Osteoblast (primary cell): Measurements from ENCODE around the gene NGF. TPM values are rescaled to one million over a fixed set of nuclear protein-coding genes. Genes with fewer than 3 reads are reported as not detected.

Experiments used
- DNase-seq: peaks from one replicate; pipeline ENCODE4 v3.0.0; 2011; ENCODE audit warnings: low spot score, mixed read lengths; ENCODE audit not compliant: insufficient read length; ENCODE audit errors: missing footprints
- H2AFZ ChIP-seq: 2 replicates; pipeline ENCODE4 v1.6.0; 2011; ENCODE audit warnings: mild to moderate bottlenecking, low read length
- H3K27ac ChIP-seq: 2 replicates; pipeline ENCODE4 v1.5.1; 2011; ENCODE audit warnings: mild to moderate bottlenecking, low read depth, low read length, moderate library complexity
- H3K27me3 ChIP-seq: 2 replicates; pipeline ENCODE4 v1.6.0; 2012; ENCODE audit warnings: mild to moderate bottlenecking, control low read depth, inconsistent platforms, low read length, moderate library complexity; ENCODE audit not compliant: insufficient read depth
- H3K36me3 ChIP-seq: 2 replicates; pipeline ENCODE4 v1.5.1; 2011; ENCODE audit warnings: mild to moderate bottlenecking, low read length, control low read depth, moderate library complexity; ENCODE audit not compliant: insufficient read depth
- H3K4me1 ChIP-seq: 2 replicates; pipeline ENCODE4 v1.5.1; 2011; ENCODE audit warnings: mild to moderate bottlenecking, low read length, control low read depth, moderate library complexity; ENCODE audit not compliant: insufficient read depth
- H3K4me2 ChIP-seq: 2 replicates; pipeline ENCODE4 v1.6.0; 2011; ENCODE audit warnings: mild to moderate bottlenecking, low read length; ENCODE audit not compliant: insufficient read depth
- H3K4me3 ChIP-seq: fragments of 200-600 bp; sonication (generic); 3 replicates; pipeline ENCODE4 v1.5.1; 2012; ENCODE audit warnings: mild to moderate bottlenecking, low read length, inconsistent platforms; ENCODE audit not compliant: insufficient read depth
- H3K79me2 ChIP-seq: 2 replicates; pipeline ENCODE4 v1.6.0; 2012; ENCODE audit warnings: mild to moderate bottlenecking, low read length, control low read depth, inconsistent platforms; ENCODE audit not compliant: insufficient read depth
- H3K9me3 ChIP-seq: 2 replicates; pipeline ENCODE4 v1.5.1; 2011; ENCODE audit warnings: low read depth, low read length, control low read depth
- H4K20me1 ChIP-seq: 2 replicates; pipeline ENCODE4 v1.6.0; 2012; ENCODE audit warnings: mild to moderate bottlenecking, low read length, control low read depth; ENCODE audit not compliant: insufficient read depth
- CTCF ChIP-seq: IDR thresholded peaks from 2 replicates; pipeline ENCODE4 v1.5.1; 2011; ENCODE audit warnings: mild to moderate bottlenecking, low read depth, low read length, moderate library complexity; ENCODE audit errors: extremely low read depth
- total RNA-seq: library from RNA; depleted of rRNA; stranded (reverse); fragments of >200 nt; gene quantifications from 2 replicates; pipeline ENCODE4 v1.2.3, GENCODE V29; 2012

The NGF gene
- total RNA-seq, 1 donor, result 6.2 TPM

- H3K27me3 ChIP-seq, result no peaks in the 10 kb centered on the region
- no peak for DNase-seq
- no peak overlapping the region for H2AFZ ChIP-seq
- H3K27ac ChIP-seq, result peak overlapping the region; percentile 95
- H3K4me1 ChIP-seq, result peaks cover 78% of the 10 kb centered on the region
- no peaks in the 10 kb centered on the region for H4K20me1 ChIP-seq
- no peaks in the 10 kb centered on the region for H3K9me3 ChIP-seq
- H3K36me3 ChIP-seq, result peaks cover 5% of the 10 kb centered on the region
- no peak overlapping the region for H3K4me3 ChIP-seq
- no peak for TF ChIP-seq CTCF
- peak overlapping the region; percentile 31 for H3K4me2 ChIP-seq
- H3K79me2 ChIP-seq, result peaks cover 69% of the 10 kb centered on the region
Observed at GRCh38 chr1:115322631-115323030, 15.4 kb downstream of the NGF start.

GRCh38 chr1:115320377-115320776 is 17.7 kb downstream of the NGF start:
- H3K27ac ChIP-seq, result peak overlapping the region; percentile 47
- no peaks in the 10 kb centered on the region for H3K9me3 ChIP-seq
- no peak overlapping the region for H2AFZ ChIP-seq
- H3K4me3 ChIP-seq, result no peak overlapping the region
- no peak for TF ChIP-seq CTCF
- DNase-seq, result no peak
- peaks cover 5% of the 10 kb centered on the region for H3K36me3 ChIP-seq
- peaks cover 60% of the 10 kb centered on the region for H3K4me1 ChIP-seq
- peaks cover 68% of the 10 kb centered on the region for H3K79me2 ChIP-seq
- H4K20me1 ChIP-seq, result no peaks in the 10 kb centered on the region
- H3K4me2 ChIP-seq, result no peak overlapping the region
- H3K27me3 ChIP-seq, result no peaks in the 10 kb centered on the region

GRCh38 chr1:115319706-115320105 is 18.3 kb downstream of the NGF start:
- Histone ChIP-seq H3K4me2 (no peak overlapping the region), H3K9me3 (no peaks in the 10 kb centered on the region), H3K27ac (peak overlapping the region; percentile 15), H4K20me1 (no peaks in the 10 kb centered on the region), H3K27me3 (no peaks in the 10 kb centered on the region), H3K4me1 (peaks cover 60% of the 10 kb centered on the region), H2AFZ (no peak overlapping the region), H3K36me3 (peaks cover 5% of the 10 kb centered on the region), H3K4me3 (no peak overlapping the region), H3K79me2 (peaks cover 71% of the 10 kb centered on the region)
- no peak for TF ChIP-seq CTCF
- DNase-seq, result no peak

- peaks cover 5% of the 10 kb centered on the region for H3K36me3 ChIP-seq
- no peak for DNase-seq
- H3K79me2 ChIP-seq, result peaks cover 61% of the 10 kb centered on the region
- no peak overlapping the region for H2AFZ ChIP-seq
- no peak for TF ChIP-seq CTCF
- peaks cover 60% of the 10 kb centered on the region for H3K4me1 ChIP-seq
- H3K4me2 ChIP-seq, result no peak overlapping the region
- no peaks in the 10 kb centered on the region for H3K27me3 ChIP-seq
- no peaks in the 10 kb centered on the region for H3K9me3 ChIP-seq
- H3K4me3 ChIP-seq, result no peak overlapping the region
- no peak overlapping the region for H3K27ac ChIP-seq
- H4K20me1 ChIP-seq, result no peaks in the 10 kb centered on the region
Observed at GRCh38 chr1:115317101-115318012, 20.7 kb downstream of the NGF start.
